Stimulated activated CD8-positive, alpha-beta memory T cell treated with anti-CD3 and anti-CD28 coated beads, Interleukin-15, amount 100 ng/mL, for 4 hours (primary cell): ENCODE measurements around the gene KDM3B.
"Not testable (repeated sequence)": the region's sequence is repeated elsewhere in the genome, so short reads cannot be mapped to it uniquely, and the experiment has no call there.

Source experiments
- DNase-seq, 2 donors: peaks; one replicate each; pipeline ENCODE4 v3.0.0-alpha.2; 2020; ENCODE audit warnings: low read depth in 2 of 2

KDM3B gene

GRCh38 chr5:138467711-138468132 is 115.2 kb downstream of the KDM3B start:
- no peak for DNase-seq

GRCh38 chr5:138468133-138468965 is 115.9 kb downstream of the KDM3B start:
- no peak for DNase-seq

- DNase-seq, result no peak
Observed at GRCh38 chr5:138468966-138469539, 116.6 kb downstream of the KDM3B start.

- DNase-seq, result no peak
Observed at GRCh38 chr5:138469540-138470321, 117.2 kb downstream of the KDM3B start.

GRCh38 chr5:138470322-138471051 is 118.0 kb downstream of the KDM3B start:
- DNase-seq, result no peak

GRCh38 chr5:138471052-138471361 is 118.5 kb downstream of the KDM3B start:
- DNase-seq, result no peak

GRCh38 chr5:138472353-138472752 is 119.9 kb downstream of the KDM3B start:
- no peak for DNase-seq

GRCh38 chr5:138473151-138473550 is 120.7 kb downstream of the KDM3B start:
- DNase-seq, result not testable (repeated sequence)

GRCh38 chr5:138476918-138477317 is 124.4 kb downstream of the KDM3B start:
- DNase-seq, result no peak

- no peak for DNase-seq
Observed at GRCh38 chr5:138482638-138483037, 130.2 kb downstream of the KDM3B start.
